ENCODE results near the gene SLC4A5. TPM values are rescaled to one million over a fixed set of nuclear protein-coding genes. Genes with fewer than 3 reads are reported as not detected.

The SLC4A5 gene
- total RNA-seq, 3 donors from 2014 or later, result 2.1 to 3.1 (median 2.1) TPM

- Histone ChIP-seq H3K36me3 (ENCODE audit: low read depth) (no peaks in the 10 kb centered on the region), H3K9me3 (no peaks in the 10 kb centered on the region), H3K4me1 (ENCODE audit: low read depth) (peaks cover 2% of the 10 kb centered on the region), H3K4me3 (peak overlapping the region; percentile 81)
- ATAC-seq (no peak), DNase-seq (peak in 2 of 3 donors; percentile 45 to 60)
- intact Hi-C loops (cut with DNase I, micrococcal nuclease), result no loop called here
- no peak for TF ChIP-seq CTCF (IDR thresholded peaks at IDR 0.05)
Measured at GRCh38 chr2:74199275-74199701, 143.9 kb downstream of the SLC4A5 start.

GRCh38 chr2:74198461-74199274 lies 144.5 kb downstream of the SLC4A5 start, which contains the start of gene MTHFD2:
Gene MTHFD2 (plus strand): TSS chr2:74198615. CDS start chr2:74198642, 27 bp downstream.
- ATAC-seq (peak; percentile 97), DNase-seq (peak; percentile 93 to 95 (median 94))
- peak within 1 kb of the TSS; percentile 81 for H3K4me3 ChIP-seq
- TF ChIP-seq CTCF (IDR thresholded peaks at IDR 0.05), result peak; percentile 70
- H3K9me3 ChIP-seq, result no peaks in the 10 kb centered on the region
- intact Hi-C loops (cut with DNase I, micrococcal nuclease), result no loop called here
- no peaks in the 10 kb centered on the region for H3K4me1 ChIP-seq (ENCODE audit: low read depth)
- no peaks in the 10 kb centered on the region for H3K36me3 ChIP-seq (ENCODE audit: low read depth)

GRCh38 chr2:74198023-74198460 lies 145.2 kb downstream of the SLC4A5 start:
- Histone ChIP-seq H3K4me3 (peak overlapping the region; percentile 81), H3K9me3 (no peaks in the 10 kb centered on the region), H3K36me3 (ENCODE audit: low read depth) (no peaks in the 10 kb centered on the region), H3K4me1 (ENCODE audit: low read depth) (no peaks in the 10 kb centered on the region)
- intact Hi-C loops (cut with DNase I, micrococcal nuclease), result no loop called here
- DNase-seq (no peak), ATAC-seq (no peak)
- TF ChIP-seq CTCF (IDR thresholded peaks at IDR 0.05), result no peak

GRCh38 chr2:74197049-74197448 lies 146.2 kb downstream of the SLC4A5 start:
- no peaks in the 10 kb centered on the region for H3K36me3 ChIP-seq (ENCODE audit: low read depth)
- DNase-seq (no peak), ATAC-seq (no peak)
- H3K9me3 ChIP-seq, result no peaks in the 10 kb centered on the region
- no peaks in the 10 kb centered on the region for H3K4me1 ChIP-seq (ENCODE audit: low read depth)
- H3K4me3 ChIP-seq, result no peak overlapping the region
- no peak for TF ChIP-seq CTCF (IDR thresholded peaks at IDR 0.05)
- intact Hi-C loops (cut with DNase I, micrococcal nuclease), result no loop called here

- DNase-seq (no peak), ATAC-seq (no peak)
- Histone ChIP-seq H3K4me3 (no peak overlapping the region), H3K36me3 (ENCODE audit: low read depth) (no peaks in the 10 kb centered on the region), H3K4me1 (ENCODE audit: low read depth) (no peaks in the 10 kb centered on the region), H3K9me3 (no peaks in the 10 kb centered on the region)
- intact Hi-C loops (cut with DNase I, micrococcal nuclease), result no loop called here
- TF ChIP-seq CTCF (IDR thresholded peaks at IDR 0.05), result no peak
Measured at GRCh38 chr2:74194799-74195198, 148.4 kb downstream of the SLC4A5 start.
